Bronchial epithelial cell (primary cell): Measurements from ENCODE around the gene BCKDHA. TPM values are rescaled to one million over a fixed set of nuclear protein-coding genes. Genes with fewer than 3 reads are reported as not detected.
"Not testable (repeated sequence)": the region's sequence is repeated elsewhere in the genome, so short reads cannot be mapped to it uniquely, and the experiment has no call there.

Experiments
- DNase-seq: peaks from one replicate; pipeline ENCODE4 v3.0.0-alpha.2; 2010; ENCODE audit warnings: low read depth
- FAIRE-seq: peaks from 2 replicates; lab custom pipeline; 2011; peaks lifted over from hg19 to GRCh38; lab: Jason Lieb, UNC
- H3K27me3 ChIP-seq: 2 replicates; pipeline ENCODE4 v1.5.1; 2011; ENCODE audit warnings: low read length; ENCODE audit not compliant: control insufficient read depth, insufficient read depth
- H3K36me3 ChIP-seq: 2 replicates; pipeline ENCODE4 v1.5.1; 2011; ENCODE audit warnings: low read length; ENCODE audit not compliant: control insufficient read depth, insufficient read depth
- H3K4me3 ChIP-seq: 2 replicates; pipeline ENCODE4 v1.5.1; 2011; ENCODE audit warnings: mild to moderate bottlenecking, low read depth, low read length, control low read depth
- total RNA-seq: library from RNA; depleted of rRNA; stranded (reverse); fragments of >200 nt; gene quantifications from 2 replicates; pipeline ENCODE4 v1.2.1, GENCODE V29; 2014
- TF ChIP-seq, protein P1 (sequence below): IDR thresholded peaks from 2 replicates; pipeline ENCODE4 v1.5.1; 2011; ENCODE audit warnings: mild to moderate bottlenecking, moderate library complexity, low read length, control low read depth, inconsistent platforms; ENCODE audit not compliant: insufficient read depth, severe bottlenecking

Gene BCKDHA
- total RNA-seq, 1 donor from 2014 or later = 41.6 TPM

DNA sequence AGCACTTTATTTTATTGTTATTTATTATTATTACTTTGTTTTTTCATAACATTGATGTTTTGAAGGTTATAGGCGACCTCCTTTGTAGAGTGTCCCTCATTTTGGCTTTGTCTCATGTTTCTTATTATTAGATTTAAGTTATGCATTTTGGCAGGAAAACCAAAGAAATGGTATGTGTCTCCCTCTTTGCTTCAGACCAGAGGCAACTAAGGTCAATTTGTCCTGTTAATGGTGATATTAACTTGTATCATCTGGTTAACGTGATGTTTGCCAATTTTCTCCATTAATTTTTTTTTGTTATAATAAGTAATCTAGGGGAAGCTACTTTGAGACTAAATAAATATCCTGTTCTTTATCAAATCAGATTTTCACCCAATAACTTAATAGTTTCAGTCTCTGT is 25.1 kb upstream of the BCKDHA start:
- Histone ChIP-seq H3K27me3 (no peaks in the 10 kb centered on the region), H3K36me3 (no peaks in the 10 kb centered on the region), H3K4me3 (no peak overlapping the region)
- DNase-seq (no peak), FAIRE-seq (no peak)
- TF ChIP-seq, protein P1, sequence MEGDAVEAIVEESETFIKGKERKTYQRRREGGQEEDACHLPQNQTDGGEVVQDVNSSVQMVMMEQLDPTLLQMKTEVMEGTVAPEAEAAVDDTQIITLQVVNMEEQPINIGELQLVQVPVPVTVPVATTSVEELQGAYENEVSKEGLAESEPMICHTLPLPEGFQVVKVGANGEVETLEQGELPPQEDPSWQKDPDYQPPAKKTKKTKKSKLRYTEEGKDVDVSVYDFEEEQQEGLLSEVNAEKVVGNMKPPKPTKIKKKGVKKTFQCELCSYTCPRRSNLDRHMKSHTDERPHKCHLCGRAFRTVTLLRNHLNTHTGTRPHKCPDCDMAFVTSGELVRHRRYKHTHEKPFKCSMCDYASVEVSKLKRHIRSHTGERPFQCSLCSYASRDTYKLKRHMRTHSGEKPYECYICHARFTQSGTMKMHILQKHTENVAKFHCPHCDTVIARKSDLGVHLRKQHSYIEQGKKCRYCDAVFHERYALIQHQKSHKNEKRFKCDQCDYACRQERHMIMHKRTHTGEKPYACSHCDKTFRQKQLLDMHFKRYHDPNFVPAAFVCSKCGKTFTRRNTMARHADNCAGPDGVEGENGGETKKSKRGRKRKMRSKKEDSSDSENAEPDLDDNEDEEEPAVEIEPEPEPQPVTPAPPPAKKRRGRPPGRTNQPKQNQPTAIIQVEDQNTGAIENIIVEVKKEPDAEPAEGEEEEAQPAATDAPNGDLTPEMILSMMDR = no peak

DNA sequence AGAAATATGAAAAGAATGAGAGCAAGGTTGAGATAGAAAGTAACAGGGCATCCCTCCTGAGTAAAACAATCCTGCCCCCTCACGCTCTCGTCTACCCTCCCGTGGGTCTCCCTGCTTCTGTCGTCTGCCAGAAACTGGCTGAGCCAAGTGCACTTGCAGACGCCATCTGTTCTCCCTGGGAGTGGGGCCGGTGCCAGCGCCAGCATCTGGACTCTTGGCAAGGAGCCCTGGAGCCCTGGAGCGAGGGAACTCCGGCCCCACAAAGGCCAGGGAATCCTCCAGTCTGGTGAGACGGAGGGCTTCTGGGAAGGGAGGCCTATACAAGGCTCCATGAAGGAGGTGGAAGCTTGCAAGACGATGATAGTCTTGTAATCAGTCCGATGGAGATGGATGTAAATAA is 23.6 kb upstream of the BCKDHA start:
- Histone ChIP-seq H3K36me3 (peaks cover 1% of the 10 kb centered on the region), H3K27me3 (no peaks in the 10 kb centered on the region), H3K4me3 (no peak overlapping the region)
- TF ChIP-seq, protein P1 = no peak
- DNase-seq (peak; percentile 18), FAIRE-seq (no peak)

DNA sequence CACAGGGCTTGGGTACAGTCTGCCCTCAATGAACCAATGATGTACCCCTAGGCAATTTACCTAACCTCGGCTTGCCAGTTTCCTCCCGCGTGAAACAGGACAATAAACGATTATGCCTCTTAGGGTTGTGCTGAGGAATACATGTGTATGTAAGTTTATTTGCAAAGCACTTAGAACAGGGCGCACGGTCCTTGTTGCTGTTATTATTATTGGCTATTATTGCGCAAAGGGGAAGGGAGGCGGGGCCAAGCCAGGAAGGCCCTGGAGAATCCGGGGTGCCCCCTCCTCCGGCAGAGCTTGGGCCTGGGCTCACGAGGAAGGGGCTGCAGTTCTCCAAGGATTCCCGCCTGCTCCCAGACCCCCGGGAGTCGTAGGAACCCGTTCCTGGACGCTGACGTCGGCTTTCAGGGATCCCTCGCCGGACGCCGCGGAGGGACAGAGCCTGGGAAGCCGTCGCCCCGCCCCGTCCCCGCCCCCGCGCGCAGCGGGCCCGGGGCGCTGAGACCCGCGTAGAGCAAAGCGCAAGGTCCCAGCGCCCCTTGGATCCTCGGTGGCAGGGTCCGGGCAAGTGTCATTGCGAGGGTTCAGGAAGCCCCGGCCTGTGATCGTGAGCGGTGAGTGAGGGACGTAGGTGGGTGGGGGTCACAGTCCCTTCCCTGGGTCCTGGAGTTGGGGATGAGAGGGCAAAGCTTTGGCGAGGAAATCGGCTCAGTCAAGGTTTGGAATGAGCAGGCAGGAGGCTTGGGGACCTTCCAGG is 21.2 kb upstream of the BCKDHA start, which contains the start of gene TMEM91:
TMEM91 (plus strand) TSS at position 293 of the 757 bp plus-strand sequence. CDS start 1,777 bp downstream, outside the sequence.
- FAIRE-seq = no peak
- peak; percentile 46 for DNase-seq

DNA sequence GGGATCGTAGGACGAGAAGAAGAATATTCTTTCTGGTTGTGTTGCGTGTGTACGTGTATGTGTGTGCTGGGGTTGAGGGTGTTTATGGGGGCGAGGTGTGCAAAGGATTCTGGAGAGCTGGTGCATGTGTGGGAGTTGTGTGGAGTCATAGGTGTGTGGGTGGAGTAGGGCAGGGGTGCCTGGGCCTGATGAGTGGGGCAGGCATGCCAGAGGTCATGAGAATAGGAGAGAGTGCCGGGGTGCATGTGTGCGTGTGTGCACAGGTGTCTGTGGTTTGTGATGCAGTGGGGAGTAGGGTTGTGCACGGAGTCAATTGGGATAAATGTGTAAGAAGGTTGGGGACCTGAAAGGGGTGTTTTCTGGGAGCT is 20.6 kb upstream of the BCKDHA start:
- FAIRE-seq = peak; percentile 32
- Histone ChIP-seq H3K27me3 (no peaks in the 10 kb centered on the region), H3K36me3 (peaks cover 1% of the 10 kb centered on the region), H3K4me3 (peak overlapping the region; percentile 43)
- TF ChIP-seq, protein P1 = no peak
- peak; percentile 25 for DNase-seq

More for the DNA sequence above, 21.2 kb upstream of the BCKDHA start, which contains the start of gene TMEM91:
- peaks cover 1% of the 10 kb centered on the region for H3K36me3 ChIP-seq
- H3K4me3 ChIP-seq = peak within 1 kb of the TSS; percentile 43
- no peaks in the 10 kb centered on the region for H3K27me3 ChIP-seq
- TF ChIP-seq, protein P1 = no peak

DNA sequence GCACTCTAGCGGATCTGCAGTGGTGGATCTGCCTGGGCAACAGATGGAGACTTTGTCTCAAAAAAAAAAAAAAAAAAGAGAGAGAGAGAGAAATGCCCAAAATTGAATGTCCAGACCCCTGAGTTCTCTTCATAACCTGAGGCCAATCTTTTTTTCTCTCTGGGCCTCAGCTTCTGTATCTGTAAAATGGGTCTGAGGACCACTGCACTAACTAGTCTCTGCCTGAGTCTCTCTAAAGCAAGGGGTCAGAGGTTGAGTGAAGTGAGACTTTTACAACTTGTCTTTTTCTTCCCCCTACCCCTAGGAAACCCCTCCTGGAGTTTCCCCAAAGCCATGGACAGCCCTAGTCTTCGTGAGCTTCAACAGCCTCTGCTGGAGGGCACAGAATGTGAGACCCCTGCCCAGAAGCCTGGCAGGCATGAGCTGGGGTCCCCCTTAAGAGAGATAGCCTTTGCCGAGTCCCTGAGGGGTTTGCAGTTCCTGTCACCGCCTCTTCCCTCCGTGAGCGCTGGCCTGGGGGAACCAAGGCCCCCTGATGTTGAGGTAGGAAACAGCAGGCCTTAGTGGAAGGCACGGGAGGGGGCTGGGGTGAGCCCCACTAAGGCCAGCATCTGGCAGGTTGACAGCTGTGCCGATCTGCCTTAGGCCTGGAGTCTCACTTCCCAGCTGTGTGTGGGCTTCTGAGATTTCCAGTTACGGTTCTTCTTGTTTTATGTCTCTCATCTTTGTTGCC is 19.5 kb upstream of the BCKDHA start:
- H3K36me3 ChIP-seq = peaks cover 1% of the 10 kb centered on the region
- FAIRE-seq (no peak), DNase-seq (no peak)
- TF ChIP-seq, protein P1 = no peak
- H3K4me3 ChIP-seq = no peak overlapping the region
- H3K27me3 ChIP-seq = no peaks in the 10 kb centered on the region

DNA sequence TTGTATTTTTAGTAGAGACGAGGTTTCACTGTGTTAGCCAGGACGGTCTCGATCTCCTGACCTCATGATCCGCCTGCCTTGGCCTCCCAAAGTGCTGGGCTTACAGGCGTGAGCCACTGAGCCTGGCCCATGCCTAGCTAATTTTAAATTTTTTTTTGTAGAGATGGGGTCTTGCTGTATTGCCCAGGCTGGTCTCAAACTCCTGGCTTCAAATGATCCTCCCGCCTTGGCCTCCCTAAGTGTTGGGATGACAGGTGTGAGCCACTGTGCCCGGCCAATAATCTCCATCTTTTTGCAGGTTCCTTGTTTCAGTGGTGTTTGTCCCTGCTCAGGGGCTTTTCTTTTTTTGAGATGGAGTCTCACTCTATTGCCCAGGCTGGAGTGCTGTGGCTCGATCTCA is 16.1 kb upstream of the BCKDHA start:
- not testable (repeated sequence) for DNase-seq, FAIRE-seq, H3K4me3 ChIP-seq, H3K27me3 ChIP-seq, H3K36me3 ChIP-seq
